H1 (cell line): Measurements from ENCODE around the gene PPFIA4. TPM values are rescaled to one million over a fixed set of nuclear protein-coding genes. Genes with fewer than 3 reads are reported as not detected.

Experiments
- CTCF ChIA-PET: fragments of 300-600 bp; sonication (Branson Sonifier 250); formaldehyde crosslinking; loops from one replicate; lab custom pipeline; 2021; ENCODE audit not compliant: partially characterized antibody; lab: Charles Lee
- POLR2A ChIA-PET: fragments of 300-600 bp; sonication (Branson Sonifier 250); formaldehyde crosslinking; loops from one replicate; lab custom pipeline; 2021; ENCODE audit warnings: inconsistent platforms; ENCODE audit not compliant: partially characterized antibody; lab: Charles Lee
- DNase-seq, 2 experiments: peaks; one replicate each; pipeline versions ENCODE4 v3.0.0 to v3.0.0-alpha.2; 2010 to 2022; ENCODE audit warnings: low spot score in 2 of 2, low read depth in 1 of 2, mixed read lengths in 1 of 2
- FAIRE-seq: peaks from 2 replicates; lab custom pipeline; 2011; peaks lifted over from hg19 to GRCh38; lab: Jason Lieb, UNC
- H2AFZ ChIP-seq: 2 replicates; pipeline ENCODE4 v1.8.1; 2012; ENCODE audit warnings: low read length, inconsistent platforms
- H2AK5ac ChIP-seq: 2 replicates; pipeline ENCODE4 v1.6.1; 2013; ENCODE audit warnings: low read depth, low read length
- H2BK120ac ChIP-seq: replicated peaks from 2 replicates; pipeline ENCODE3; 2013; ENCODE audit warnings: low read depth, low read length, inconsistent platforms
- H2BK12ac ChIP-seq: 2 replicates; pipeline ENCODE4 v1.6.1; 2013; ENCODE audit warnings: low read depth, low read length
- H2BK15ac ChIP-seq: 2 replicates; pipeline ENCODE4 v1.6.1; 2013; ENCODE audit warnings: low read length
- H2BK20ac ChIP-seq: 2 replicates; pipeline ENCODE4 v1.6.1; 2013; ENCODE audit warnings: low read length
- H2BK5ac ChIP-seq: 2 replicates; pipeline ENCODE4 v1.6.1; 2013; ENCODE audit warnings: low read depth, low read length
- H3K14ac ChIP-seq: 2 replicates; pipeline ENCODE4 v1.6.1; 2013; ENCODE audit warnings: inconsistent platforms; ENCODE audit not compliant: insufficient read length
- H3K18ac ChIP-seq: 2 replicates; pipeline ENCODE4 v1.6.1; 2013; ENCODE audit warnings: low read length; ENCODE audit errors: extremely low read depth
- H3K23ac ChIP-seq: 2 replicates; pipeline ENCODE4 v1.6.1; 2013; ENCODE audit warnings: inconsistent platforms; ENCODE audit not compliant: insufficient read length
- H3K23me2 ChIP-seq: 2 replicates; pipeline ENCODE4 v1.6.1; 2013; ENCODE audit warnings: low read depth, low read length
- H3K27ac ChIP-seq: 2 replicates; pipeline ENCODE4 v1.6.1; 2011; ENCODE audit warnings: low read depth, low read length, inconsistent platforms
- H3K27me3 ChIP-seq, 4 experiments: replicated peaks in 1 of 4; 1 replicate in 1 of 4; 2 replicates in 3 of 4; pipeline versions ENCODE4 v1.6.1 to v1.8.1; 2011 to 2013; ENCODE audit warnings: low read length in 3 of 4, mild to moderate bottlenecking in 3 of 4, inconsistent platforms in 2 of 4, mixed read lengths in 2 of 4, moderate library complexity in 1 of 4; ENCODE audit not compliant: control insufficient read depth in 3 of 4, insufficient read depth in 3 of 4; ENCODE audit errors: extremely low read depth in 1 of 4
- H3K36me3 ChIP-seq, 4 experiments: 2 replicates each; pipeline versions ENCODE4 v1.6.1 to v1.8.1; 2011 to 2013; ENCODE audit warnings: mild to moderate bottlenecking in 4 of 4, low read length in 3 of 4, moderate library complexity in 2 of 4, control low read depth in 1 of 4, inconsistent platforms in 1 of 4; ENCODE audit not compliant: insufficient read depth in 4 of 4, control insufficient read depth in 2 of 4
- H3K4ac ChIP-seq: replicated peaks from 2 replicates; pipeline ENCODE3; 2013; ENCODE audit warnings: low read length, low read depth, mixed read lengths, inconsistent platforms; ENCODE audit not compliant: insufficient read length
- H3K4me1 ChIP-seq, 4 experiments: replicated peaks in 1 of 4; 1 replicate in 1 of 4; 2 replicates in 3 of 4; pipeline versions ENCODE4 v1.6.1 to v1.8.1; 2011 to 2013; ENCODE audit warnings: low read length in 3 of 4, inconsistent platforms in 2 of 4, mixed read lengths in 1 of 4; ENCODE audit not compliant: insufficient read depth in 4 of 4, control insufficient read depth in 3 of 4
- H3K4me2 ChIP-seq, 2 experiments: 2 replicates each; pipeline versions ENCODE4 v1.6.1 to v1.8.1; 2011 to 2013; ENCODE audit warnings: low read depth in 2 of 2, low read length in 2 of 2, control low read depth in 1 of 2, inconsistent platforms in 1 of 2, mild to moderate bottlenecking in 1 of 2; ENCODE audit not compliant: insufficient read depth in 1 of 2
- H3K4me3 ChIP-seq, 4 experiments: fragments of 200-600, 300-600 bp in 1 of 4; sonication (generic), shearing (Covaris generic), sonication (Bioruptor Twin) in 1 of 4; 2 replicates each; pipeline versions ENCODE4 v1.5.1 to v1.8.1; 2011 to 2016; ENCODE audit warnings: low read length in 4 of 4, low read depth in 3 of 4, control low read depth in 2 of 4, inconsistent platforms in 2 of 4, mild to moderate bottlenecking in 2 of 4, mixed read lengths in 1 of 4, moderate library complexity in 1 of 4; ENCODE audit not compliant: insufficient read depth in 2 of 4; ENCODE audit errors: extremely low read depth in 1 of 4
- H3K56ac ChIP-seq: replicated peaks from 2 replicates; pipeline ENCODE3; 2013; ENCODE audit warnings: low read depth, mild to moderate bottlenecking, mixed read lengths, low read length, inconsistent platforms; ENCODE audit not compliant: insufficient read length
- H3K79me1 ChIP-seq: 2 replicates; pipeline ENCODE4 v1.6.1; 2013; ENCODE audit warnings: low read depth, low read length, control low read depth
- H3K79me2 ChIP-seq, 2 experiments: 2 replicates each; pipeline versions ENCODE4 v1.6.1 to v1.8.1; 2012 to 2013; ENCODE audit warnings: low read length in 2 of 2, mild to moderate bottlenecking in 2 of 2, inconsistent platforms in 1 of 2; ENCODE audit not compliant: insufficient read depth in 2 of 2, control insufficient read depth in 1 of 2
- H3K9ac ChIP-seq, 4 experiments: replicated peaks in 1 of 4; 1 replicate in 1 of 4; 2 replicates in 3 of 4; pipeline versions ENCODE4 v1.6.1 to v1.8.1; 2011 to 2013; ENCODE audit warnings: low read depth in 3 of 4, low read length in 3 of 4, control low read depth in 2 of 4, mild to moderate bottlenecking in 2 of 4, moderate library complexity in 2 of 4, inconsistent platforms in 1 of 4; ENCODE audit errors: extremely low read depth in 1 of 4
- H3K9me3 ChIP-seq, 2 experiments: 2 replicates each; pipeline versions ENCODE4 v1.6.1 to v1.8.1; 2012 to 2013; ENCODE audit warnings: mild to moderate bottlenecking in 2 of 2, moderate library complexity in 2 of 2, control low read depth in 1 of 2, inconsistent platforms in 1 of 2, low read depth in 1 of 2, low read length in 1 of 2, mixed read lengths in 1 of 2; ENCODE audit not compliant: insufficient read depth in 2 of 2
- H4K20me1 ChIP-seq, 2 experiments: replicated peaks in 1 of 2; 2 replicates each; pipeline versions ENCODE3 to v1.8.1; 2011 to 2013; ENCODE audit warnings: inconsistent platforms in 2 of 2, low read length in 2 of 2, mild to moderate bottlenecking in 1 of 2; ENCODE audit not compliant: insufficient read depth in 2 of 2, control insufficient read depth in 1 of 2
- H4K5ac ChIP-seq: 2 replicates; pipeline ENCODE4 v1.6.1; 2013; ENCODE audit warnings: low read length, low read depth, mixed read lengths, inconsistent platforms; ENCODE audit not compliant: insufficient read length
- H4K8ac ChIP-seq: 2 replicates; pipeline ENCODE4 v1.8.0; 2013; ENCODE audit warnings: mild to moderate bottlenecking, moderate library complexity, low read length, inconsistent platforms; ENCODE audit not compliant: insufficient read depth; ENCODE audit errors: extremely low read depth
- H4K91ac ChIP-seq: replicated peaks from 2 replicates; pipeline ENCODE3; 2013; ENCODE audit warnings: low read length, mixed read lengths, inconsistent platforms; ENCODE audit not compliant: insufficient read length
- BRCA1 ChIP-seq: IDR thresholded peaks from 2 replicates; pipeline ENCODE4 v1.6.1; 2012; ENCODE audit warnings: low read depth, low read length, improper control_type of control experiment
- CBX8 ChIP-seq: fragments of 300-800, 300-1000 bp; sonication (generic); IDR thresholded peaks from 2 replicates; pipeline ENCODE4 v1.7.1; 2016; ENCODE audit warnings: low read depth, low read length, borderline replicate concordance
- CHD1 ChIP-seq: IDR thresholded peaks from 2 replicates; pipeline ENCODE4 v1.6.1; 2012; ENCODE audit warnings: low read depth, low read length, improper control_type of control experiment
- CREB1 ChIP-seq: IDR thresholded peaks from 2 replicates; pipeline ENCODE4 v1.6.1; 2012; ENCODE audit warnings: inconsistent platforms
- CTCF ChIP-seq, 3 experiments: IDR thresholded peaks; 1 replicate in 2 of 3; 2 replicates in 1 of 3; pipeline versions ENCODE4 v1.5.1 to v1.6.1; 2011; ENCODE audit warnings: low read length in 3 of 3, mild to moderate bottlenecking in 3 of 3, inconsistent platforms in 2 of 3, low read depth in 1 of 3, moderate library complexity in 1 of 3; ENCODE audit not compliant: insufficient read depth in 1 of 3; ENCODE audit errors: control extremely low read depth in 1 of 3
- EP300 ChIP-seq, 2 experiments: IDR thresholded peaks; 1 replicate in 1 of 2; 2 replicates in 1 of 2; pipeline ENCODE4 v1.6.1; 2011 to 2012; ENCODE audit warnings: low read depth in 2 of 2, low read length in 2 of 2, mild to moderate bottlenecking in 2 of 2, borderline replicate concordance in 1 of 2, inconsistent platforms in 1 of 2, moderate library complexity in 1 of 2
- NANOG ChIP-seq: IDR thresholded peaks from 2 replicates; pipeline ENCODE4 v1.6.1; 2011; ENCODE audit warnings: low read length, low read depth, mild to moderate bottlenecking, inconsistent platforms; ENCODE audit not compliant: insufficient read depth, poor library complexity, severe bottlenecking
- POLR2A ChIP-seq, 2 experiments: IDR thresholded peaks; 1 replicate in 1 of 2; 2 replicates in 1 of 2; pipeline ENCODE4 v1.6.1; 2011; ENCODE audit warnings: low read depth in 2 of 2, low read length in 2 of 2, mild to moderate bottlenecking in 2 of 2; ENCODE audit errors: control extremely low read depth in 1 of 2
- SUZ12 ChIP-seq: fragments of 200-600 bp; sonication (generic); IDR thresholded peaks from 2 replicates; pipeline ENCODE4 v1.6.1; 2012; ENCODE audit warnings: mild to moderate bottlenecking, inconsistent platforms, low read length, moderate library complexity, mixed read lengths
- TAF7 ChIP-seq: optimal IDR thresholded peaks from 2 replicates; pipeline ENCODE3; 2011; ENCODE audit warnings: low read depth, mild to moderate bottlenecking, inconsistent platforms, low read length, moderate library complexity, borderline replicate concordance
- TBP ChIP-seq: IDR thresholded peaks from 2 replicates; pipeline ENCODE4 v1.6.1; 2011; ENCODE audit warnings: low read depth, low read length, improper control_type of control experiment
- WGBS, 2 experiments: shearing (Covaris generic) in 1 of 2; methylation state at CpG; one replicate each; pipeline versions ENCODE4 v1.1.6 to v1.1.7; 2013 to 2015; ENCODE audit warnings: low lambda C conversion rate in 2 of 2, mixed read lengths in 2 of 2, inconsistent platforms in 1 of 2, low coverage in 1 of 2, missing lambda C conversion rate in 1 of 2; ENCODE audit not compliant: insufficient replicate concordance in 2 of 2, insufficient coverage in 1 of 2, insufficient read length in 1 of 2; ENCODE audit errors: extremely low coverage in 1 of 2, missing lambda C conversion rate in 1 of 2; 5-methylcytosine and 5-hydroxymethylcytosine counted together
- polyA plus RNA-seq, 7 experiments: library from polyadenylated mRNA; depleted of rRNA in 3 of 7; stranded (reverse) in 5 of 7; unstranded in 2 of 7; fragments of >200 nt in 5 of 7; fragments of 200-250 nt in 2 of 7; gene quantifications; 1 replicate in 5 of 7; 2 replicates in 1 of 7; 4 replicates in 1 of 7; pipeline versions ENCODE4 v1.2.1 to v1.2.3, GENCODE V29; 2011 to 2013; ENCODE audit warnings: missing spikeins in 2 of 7, mixed read lengths in 2 of 7
- total RNA-seq: library from RNA; stranded (reverse); fragmentation: NEBNext Ultra II Directional; extraction: Animal tissue kit (Norgen Biotek cat#: 25700); gene quantifications from 2 replicates; pipeline ENCODE4 v1.2.1, GENCODE V29; 2021

Gene PPFIA4
- total and polyA plus RNA-seq, 2 of the 8 experiments (the other 6 are each of a cell fraction or from before 2014, with no cell fraction given), result 9.0 to 9.9 TPM

DNA sequence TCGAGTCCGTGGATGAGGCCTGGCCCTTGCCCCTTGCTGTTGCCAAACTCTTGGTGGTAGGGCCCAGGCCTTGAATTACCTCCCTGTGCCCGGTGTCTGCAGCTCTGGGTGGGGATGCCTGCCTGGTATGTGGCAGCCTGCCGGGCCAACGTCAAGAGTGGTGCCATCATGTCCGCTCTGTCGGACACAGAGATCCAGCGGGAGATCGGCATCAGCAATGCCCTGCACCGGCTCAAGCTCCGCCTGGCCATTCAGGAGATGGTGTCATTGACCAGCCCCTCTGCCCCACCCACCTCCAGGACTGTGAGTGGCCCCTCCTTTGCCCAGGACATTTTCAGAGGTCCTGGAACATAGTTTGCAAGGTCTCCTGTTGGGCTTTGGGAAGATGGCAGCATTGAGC lies 33.8 kb downstream of the PPFIA4 start:
- H3K36me3 ChIP-seq, result peaks cover 0 to 3% (median 0%) of the 10 kb centered on the region in 4 experiments; a peak in 2 of 8 replicates
- CTCF ChIA-PET, result interaction anchor here (7.6 to 49.7 kb wide), 7 partner anchors 4 to 208 kb away, joined by 48 to 1089 read pairs (median 198); partner anchors contain the start of genes ADORA1, MYOG and PPFIA4

More for the DNA sequence above, 33.8 kb downstream of the PPFIA4 start:
- Histone ChIP-seq H3K9ac (no peak overlapping the region), H3K4me1 (peaks cover under 1 to 5% (median 4%) of the 10 kb centered on the region in 4 experiments; a peak in 6 of 7 replicates), H3K27ac (no peak overlapping the region), H4K8ac (no peak overlapping the region), H2BK15ac (no peak overlapping the region), H3K56ac (no peak overlapping the region), H3K79me2 (no peaks in the 10 kb centered on the region), H3K14ac (no peak overlapping the region), H4K91ac (no peak overlapping the region), H3K27me3 (no peaks in the 10 kb centered on the region), H4K5ac (no peak overlapping the region), H3K18ac (no peak overlapping the region), H2BK20ac (no peak overlapping the region), H4K20me1 (no peaks in the 10 kb centered on the region), H3K4me3 (no peak overlapping the region), H3K4ac (no peak overlapping the region), H3K23ac (no peak overlapping the region), H2AFZ (no peak overlapping the region), H3K9me3 (no peaks in the 10 kb centered on the region), H3K4me2 (no peak overlapping the region), H2BK12ac (no peak overlapping the region)
- 97% methylated on average over 11 of the region's 11 CpGs; no CpG with 5 or more reads in 1 of the 2 experiments for WGBS, 2 experiments
- POLR2A ChIA-PET, result no interaction called here
- no peak for FAIRE-seq
- TF ChIP-seq POLR2A (IDR thresholded peaks at IDR 0.05; ENCODE audit: control extremely low read depth in 1 of 2, low read depth in 2 of 2, low read length in 2 of 2) (no peak), NANOG (no peak), SUZ12 (no peak), CREB1 (no peak), EP300 (IDR thresholded peaks at IDR 0.05; ENCODE audit: borderline replicate concordance in 1 of 2, low read depth in 2 of 2, low read length in 2 of 2) (no peak), TAF7 (no peak), BRCA1 (no peak), CTCF (IDR thresholded peaks at IDR 0.05; ENCODE audit: control extremely low read depth in 1 of 3, insufficient read depth in 1 of 3, low read depth in 1 of 3, low read length in 3 of 3) (no peak), TBP (no peak), CBX8 (no peak), CHD1 (no peak)
- TF ChIP-seq, all 59 proteins: peak for 0
- Histone ChIP-seq H2BK120ac (no peak overlapping the region), H3K79me1 (no peaks in the 10 kb centered on the region), H3K23me2 (no peaks in the 10 kb centered on the region), H2BK5ac (no peak overlapping the region), H2AK5ac (no peak overlapping the region)
- no peak for DNase-seq
